ENCODE data around the gene ATP6V0A4.
"Not testable (repeated sequence)": the region's sequence is repeated elsewhere in the genome, so short reads cannot be mapped to it uniquely, and the experiment has no call there.

ATP6V0A4 gene

GRCh38 chr7:138738551-138739335 is 59.3 kb downstream of the ATP6V0A4 start:
- Histone ChIP-seq H3K4me2 (no peak overlapping the region), H3K9ac (no peak overlapping the region), H3K27ac (no peak overlapping the region), H3K9me3 (peaks cover 6% of the 10 kb centered on the region; the same call in 1 of the 2 replicates), H3K27me3 (no peaks in the 10 kb centered on the region), H3K4me3 (no peak overlapping the region), H3K36me3 (no peaks in the 10 kb centered on the region), H4K20me1 (no peaks in the 10 kb centered on the region), H3K4me1 (no peaks in the 10 kb centered on the region)
- TF ChIP-seq Cebpa-rat (IDR thresholded peaks at IDR 0.05), result no peak

- no peaks in the 10 kb centered on the region for H4K20me1 ChIP-seq
- H3K9me3 ChIP-seq, result peaks cover 6% of the 10 kb centered on the region; the same call in 1 of the 2 replicates
- H3K27ac ChIP-seq, result no peak overlapping the region
- no peaks in the 10 kb centered on the region for H3K4me1 ChIP-seq
- H3K27me3 ChIP-seq, result no peaks in the 10 kb centered on the region
- no peak overlapping the region for H3K4me2 ChIP-seq
- no peak for TF ChIP-seq Cebpa-rat (IDR thresholded peaks at IDR 0.05)
- H3K9ac ChIP-seq, result no peak overlapping the region
- H3K4me3 ChIP-seq, result no peak overlapping the region
- H3K36me3 ChIP-seq, result no peaks in the 10 kb centered on the region
These were observed 59.9 kb downstream of the ATP6V0A4 start for GRCh38 chr7:138738114-138738513.

GRCh38 chr7:138735399-138735798 is 62.6 kb downstream of the ATP6V0A4 start:
- no peak for TF ChIP-seq Cebpa-rat (IDR thresholded peaks at IDR 0.05)
- no peak overlapping the region for H3K4me3 ChIP-seq
- no peak overlapping the region for H3K4me2 ChIP-seq
- no peak overlapping the region for H3K9ac ChIP-seq
- no peaks in the 10 kb centered on the region for H4K20me1 ChIP-seq
- H3K9me3 ChIP-seq, result peaks cover 6% of the 10 kb centered on the region; the same call in 1 of the 2 replicates
- no peaks in the 10 kb centered on the region for H3K27me3 ChIP-seq
- no peaks in the 10 kb centered on the region for H3K36me3 ChIP-seq
- H3K27ac ChIP-seq, result no peak overlapping the region
- no peaks in the 10 kb centered on the region for H3K4me1 ChIP-seq

- not testable (repeated sequence) for H3K9ac ChIP-seq, H3K27ac ChIP-seq, H3K4me1 ChIP-seq, H3K36me3 ChIP-seq, H4K20me1 ChIP-seq, H3K4me2 ChIP-seq, H3K4me3 ChIP-seq, H3K9me3 ChIP-seq, H3K27me3 ChIP-seq
These were observed 66.3 kb downstream of the ATP6V0A4 start for GRCh38 chr7:138731733-138732132.

GRCh38 chr7:138729444-138729843 is 68.6 kb downstream of the ATP6V0A4 start:
- Histone ChIP-seq H3K36me3 (no peaks in the 10 kb centered on the region), H3K4me3 (no peak overlapping the region), H3K27me3 (no peaks in the 10 kb centered on the region), H3K9me3 (no peaks in the 10 kb centered on the region), H3K4me1 (no peaks in the 10 kb centered on the region), H3K4me2 (no peak overlapping the region), H3K9ac (no peak overlapping the region), H3K27ac (no peak overlapping the region), H4K20me1 (no peaks in the 10 kb centered on the region)
- TF ChIP-seq Cebpa-rat (IDR thresholded peaks at IDR 0.05), result no peak

- Histone ChIP-seq H3K4me1 (no peaks in the 10 kb centered on the region), H3K9me3 (no peaks in the 10 kb centered on the region), H3K4me3 (no peak overlapping the region), H4K20me1 (no peaks in the 10 kb centered on the region), H3K27me3 (no peaks in the 10 kb centered on the region), H3K36me3 (no peaks in the 10 kb centered on the region), H3K9ac (no peak overlapping the region), H3K4me2 (no peak overlapping the region), H3K27ac (no peak overlapping the region)
- no peak for TF ChIP-seq Cebpa-rat (IDR thresholded peaks at IDR 0.05)
These were observed 70.5 kb downstream of the ATP6V0A4 start for GRCh38 chr7:138727336-138728099.

- Histone ChIP-seq H3K27ac (no peak overlapping the region), H3K4me3 (no peak overlapping the region), H3K4me1 (no peaks in the 10 kb centered on the region), H3K27me3 (no peaks in the 10 kb centered on the region), H3K9ac (no peak overlapping the region), H3K9me3 (no peaks in the 10 kb centered on the region), H3K4me2 (no peak overlapping the region), H4K20me1 (no peaks in the 10 kb centered on the region), H3K36me3 (no peaks in the 10 kb centered on the region)
- no peak for TF ChIP-seq Cebpa-rat (IDR thresholded peaks at IDR 0.05)
These were observed 71.7 kb downstream of the ATP6V0A4 start for GRCh38 chr7:138726288-138726687.

- Histone ChIP-seq H3K4me2 (no peak overlapping the region), H3K27me3 (no peaks in the 10 kb centered on the region), H3K4me1 (peaks cover 11% of the 10 kb centered on the region), H3K9ac (no peak overlapping the region), H3K36me3 (no peaks in the 10 kb centered on the region), H3K27ac (no peak overlapping the region), H4K20me1 (no peaks in the 10 kb centered on the region), H3K4me3 (no peak overlapping the region), H3K9me3 (0 out of 2 replicates have a peak, but pooled peaks cover 10% of the 10 kb centered on the region)
- TF ChIP-seq Cebpa-rat (IDR thresholded peaks at IDR 0.05), result no peak
These were observed 77.7 kb downstream of the ATP6V0A4 start for GRCh38 chr7:138720286-138720685.

- peaks cover 11% of the 10 kb centered on the region for H3K4me1 ChIP-seq
- H3K4me2 ChIP-seq, result peak overlapping the region; percentile 57; the same call in 1 of the 2 replicates
- no peak for TF ChIP-seq Cebpa-rat (IDR thresholded peaks at IDR 0.05)
- H4K20me1 ChIP-seq, result no peaks in the 10 kb centered on the region
- no peak overlapping the region for H3K9ac ChIP-seq
- H3K9me3 ChIP-seq, result 0 out of 2 replicates have a peak, but pooled peaks cover 10% of the 10 kb centered on the region
- H3K36me3 ChIP-seq, result no peaks in the 10 kb centered on the region
- no peaks in the 10 kb centered on the region for H3K27me3 ChIP-seq
- H3K27ac ChIP-seq, result 0 out of 2 replicates have a peak overlapping the region, but pooled peaks have one; percentile 56
- no peak overlapping the region for H3K4me3 ChIP-seq
These were observed 81.1 kb downstream of the ATP6V0A4 start for GRCh38 chr7:138716889-138717288.

- no peak for TF ChIP-seq Cebpa-rat (IDR thresholded peaks at IDR 0.05)
- peaks cover 11% of the 10 kb centered on the region for H3K4me1 ChIP-seq
- H3K27ac ChIP-seq, result no peak overlapping the region
These were observed 84.8 kb downstream of the ATP6V0A4 start for GRCh38 chr7:138713191-138713590.

More at GRCh38 chr7:138713191-138713590, 84.8 kb downstream of the ATP6V0A4 start:
- no peaks in the 10 kb centered on the region for H3K27me3 ChIP-seq
- no peak overlapping the region for H3K4me2 ChIP-seq
- H3K4me3 ChIP-seq, result no peak overlapping the region
- H3K9me3 ChIP-seq, result 0 out of 2 replicates have a peak, but pooled peaks cover 10% of the 10 kb centered on the region
- H4K20me1 ChIP-seq, result no peaks in the 10 kb centered on the region
- H3K9ac ChIP-seq, result no peak overlapping the region
- H3K36me3 ChIP-seq, result no peaks in the 10 kb centered on the region

Data from BLaER1 (cell line).